ENCODE results near the gene IL17RA.

Gene IL17RA

DNA sequence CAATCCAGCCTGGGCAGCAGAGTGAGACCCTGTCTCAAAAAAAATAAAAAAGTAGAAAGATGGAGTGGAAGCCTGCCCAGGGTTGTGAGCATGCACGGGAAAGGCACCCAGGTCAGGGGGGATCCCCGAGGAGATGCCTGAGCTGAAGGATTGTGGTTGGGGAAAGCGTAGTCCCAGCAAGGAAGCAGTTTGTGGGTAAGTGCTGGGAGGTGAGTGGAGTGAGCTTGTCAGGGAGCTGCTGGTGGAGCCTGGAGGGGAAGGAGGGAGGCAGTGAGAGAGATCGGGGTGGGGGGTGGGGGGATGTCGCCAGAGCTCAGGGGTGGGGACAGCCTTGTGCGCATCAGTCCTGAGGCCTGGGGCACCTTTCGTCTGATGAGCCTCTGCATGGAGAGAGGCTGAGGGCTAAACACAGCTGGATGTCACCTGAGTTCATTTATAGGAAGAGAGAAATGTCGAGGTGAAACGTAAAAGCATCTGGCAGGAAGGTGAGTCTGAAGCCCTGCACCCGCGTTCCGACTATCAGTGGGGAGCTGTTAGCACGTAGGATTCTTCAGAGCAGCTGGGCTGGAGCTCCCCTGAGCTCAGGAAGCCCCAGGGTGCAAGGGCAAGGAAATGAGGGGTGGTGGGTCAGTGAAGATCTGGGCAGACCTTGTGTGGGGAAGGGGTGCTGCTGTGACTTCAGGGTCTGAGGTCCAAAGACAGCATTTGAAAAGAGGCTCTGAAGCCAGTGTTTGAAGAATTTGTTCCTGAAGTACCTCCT, 26.2 kb downstream of the IL17RA start:
- no peak for DNase-seq (ENCODE audit: low read depth)
- no peak overlapping the region for H3K4me3 ChIP-seq (replicated peaks; ENCODE audit: low read depth, low read length)
- TF ChIP-seq, protein P1, sequence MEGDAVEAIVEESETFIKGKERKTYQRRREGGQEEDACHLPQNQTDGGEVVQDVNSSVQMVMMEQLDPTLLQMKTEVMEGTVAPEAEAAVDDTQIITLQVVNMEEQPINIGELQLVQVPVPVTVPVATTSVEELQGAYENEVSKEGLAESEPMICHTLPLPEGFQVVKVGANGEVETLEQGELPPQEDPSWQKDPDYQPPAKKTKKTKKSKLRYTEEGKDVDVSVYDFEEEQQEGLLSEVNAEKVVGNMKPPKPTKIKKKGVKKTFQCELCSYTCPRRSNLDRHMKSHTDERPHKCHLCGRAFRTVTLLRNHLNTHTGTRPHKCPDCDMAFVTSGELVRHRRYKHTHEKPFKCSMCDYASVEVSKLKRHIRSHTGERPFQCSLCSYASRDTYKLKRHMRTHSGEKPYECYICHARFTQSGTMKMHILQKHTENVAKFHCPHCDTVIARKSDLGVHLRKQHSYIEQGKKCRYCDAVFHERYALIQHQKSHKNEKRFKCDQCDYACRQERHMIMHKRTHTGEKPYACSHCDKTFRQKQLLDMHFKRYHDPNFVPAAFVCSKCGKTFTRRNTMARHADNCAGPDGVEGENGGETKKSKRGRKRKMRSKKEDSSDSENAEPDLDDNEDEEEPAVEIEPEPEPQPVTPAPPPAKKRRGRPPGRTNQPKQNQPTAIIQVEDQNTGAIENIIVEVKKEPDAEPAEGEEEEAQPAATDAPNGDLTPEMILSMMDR (IDR thresholded peaks at IDR 0.05; ENCODE audit: low read length, missing control alignments): no peak

DNA sequence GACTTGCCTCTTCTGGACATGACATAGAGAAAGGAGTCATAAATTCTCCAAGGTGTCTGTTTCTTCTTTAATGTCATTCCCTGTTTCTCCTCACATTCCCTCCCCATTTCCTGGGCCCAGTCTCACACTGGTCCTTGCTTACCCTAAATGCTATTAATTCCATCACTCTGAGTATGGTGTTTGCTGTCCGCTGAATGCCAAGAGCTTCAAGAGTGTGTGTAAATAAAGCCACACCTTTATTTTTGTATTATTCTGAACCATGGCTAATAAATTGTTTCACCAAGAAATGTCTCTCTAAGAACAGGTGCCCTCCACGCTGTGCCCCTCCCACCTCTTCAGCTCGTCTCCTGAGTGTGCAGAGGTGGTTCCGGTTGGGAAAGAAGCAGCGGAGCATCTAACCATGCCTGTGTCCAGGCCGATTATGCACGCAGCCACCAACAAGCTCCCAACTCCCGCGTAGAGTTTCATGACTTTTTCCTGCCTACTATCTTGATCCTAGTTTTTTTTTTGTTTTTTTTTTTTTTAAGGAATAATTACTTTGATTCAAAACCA, 27.8 kb downstream of the IL17RA start:
- TF ChIP-seq, protein P1 (IDR thresholded peaks at IDR 0.05; ENCODE audit: low read length, missing control alignments): no peak
- no peak for DNase-seq (ENCODE audit: low read depth)
- no peak overlapping the region for H3K4me3 ChIP-seq (replicated peaks; ENCODE audit: low read depth, low read length)

DNA sequence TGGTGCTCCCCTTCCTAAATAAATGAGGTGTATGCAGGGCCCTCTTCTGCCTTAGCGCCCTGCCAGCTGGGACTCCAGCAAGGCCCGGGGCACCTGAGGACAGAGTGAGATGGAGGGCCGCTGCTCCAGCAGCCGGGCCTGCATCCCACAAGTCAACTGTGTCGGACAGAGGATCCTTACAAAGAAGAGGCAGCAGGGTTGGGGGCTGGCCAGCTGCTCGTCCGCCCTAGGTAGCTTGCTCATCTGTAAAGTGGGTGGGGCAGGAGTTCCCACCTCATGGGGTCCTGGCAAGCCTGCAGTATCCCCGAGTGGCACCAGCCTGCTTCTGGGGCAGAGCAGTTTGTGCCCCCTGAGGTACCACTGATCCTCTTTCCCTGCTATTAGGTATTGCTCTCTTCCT, 28.8 kb downstream of the IL17RA start:
- DNase-seq (ENCODE audit: low read depth): no peak
- H3K4me3 ChIP-seq (replicated peaks; ENCODE audit: low read depth, low read length): no peak overlapping the region
- TF ChIP-seq, protein P1 (IDR thresholded peaks at IDR 0.05; ENCODE audit: low read length, missing control alignments): no peak

DNA sequence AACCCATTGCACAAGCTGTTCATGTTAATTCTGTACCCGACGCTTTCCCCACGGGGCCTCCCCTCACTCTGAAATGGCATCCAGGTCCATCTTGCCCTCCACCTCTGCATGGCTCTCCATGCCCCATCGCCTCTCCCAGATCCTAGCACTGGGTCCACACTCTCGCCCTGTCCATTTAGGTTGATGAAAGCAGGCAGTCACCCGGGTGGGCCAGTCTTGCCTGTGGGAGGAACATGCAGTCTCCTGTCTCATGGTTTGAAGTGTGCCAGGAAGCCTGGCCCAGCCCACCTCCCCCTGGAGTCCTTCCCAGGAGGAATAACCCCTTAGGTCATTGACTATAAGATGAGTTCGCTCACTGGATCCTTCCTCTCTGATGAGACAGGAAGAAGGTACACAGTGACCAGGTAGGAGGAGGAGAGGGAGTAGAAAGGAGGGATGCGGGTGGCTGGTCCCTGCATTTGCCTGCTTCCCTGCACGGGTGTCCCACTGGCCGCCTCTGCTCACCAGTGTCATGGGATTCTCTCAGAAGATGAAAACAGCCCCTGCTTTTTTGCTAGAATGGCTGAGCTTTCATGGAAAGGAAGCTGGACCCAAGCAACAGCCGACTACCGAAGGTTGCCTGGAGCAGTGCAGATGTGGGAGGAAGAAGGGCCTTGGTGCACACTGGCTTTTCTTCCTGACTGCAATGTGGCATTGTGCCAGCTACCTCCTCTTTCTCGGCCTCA, 29.5 kb downstream of the IL17RA start:
- TF ChIP-seq, protein P1 (IDR thresholded peaks at IDR 0.05; ENCODE audit: low read length, missing control alignments): no peak
- H3K4me3 ChIP-seq (replicated peaks; ENCODE audit: low read depth, low read length): no peak overlapping the region
- no peak for DNase-seq (ENCODE audit: low read depth)

DNA sequence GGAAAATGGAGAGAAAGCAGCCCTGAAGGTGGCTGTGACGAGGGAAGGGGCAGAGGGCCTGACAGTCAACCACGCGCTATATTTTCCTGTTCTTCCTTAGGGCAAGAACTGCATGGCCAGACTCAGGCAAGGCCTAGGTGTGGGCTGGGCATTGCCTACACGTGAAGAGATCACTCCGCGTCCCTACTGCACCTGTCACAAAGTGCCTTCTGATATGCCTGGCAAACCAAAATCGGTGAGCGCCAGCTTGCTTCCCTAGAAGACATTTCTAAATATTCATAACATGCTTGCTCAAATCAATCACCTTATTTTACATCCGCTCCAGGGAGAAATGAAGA, 30.1 kb downstream of the IL17RA start:
- TF ChIP-seq, protein P1 (IDR thresholded peaks at IDR 0.05; ENCODE audit: low read length, missing control alignments): no peak
- DNase-seq (ENCODE audit: low read depth): no peak
- no peak overlapping the region for H3K4me3 ChIP-seq (replicated peaks; ENCODE audit: low read depth, low read length)

DNA sequence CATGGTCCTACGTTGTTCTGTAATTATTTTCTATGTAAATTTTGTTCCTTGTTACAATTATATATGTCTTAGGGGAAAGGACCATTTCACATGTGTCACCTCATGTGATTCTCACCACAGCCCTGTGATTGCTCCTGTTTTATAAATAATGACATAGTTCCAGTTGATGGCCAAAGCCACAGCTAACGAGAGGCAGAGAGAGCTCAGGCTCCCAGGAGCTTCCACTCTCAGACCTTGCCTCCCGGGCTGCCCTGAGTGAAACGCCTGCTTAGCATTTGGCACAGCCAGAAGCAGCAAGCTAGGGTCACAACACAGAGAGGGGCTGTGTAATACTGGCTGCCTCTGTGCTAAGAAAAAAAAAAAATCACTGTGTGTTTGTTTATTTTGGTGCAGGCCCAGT, 30.4 kb downstream of the IL17RA start:
- TF ChIP-seq, protein P1 (IDR thresholded peaks at IDR 0.05; ENCODE audit: low read length, missing control alignments): no peak
- no peak overlapping the region for H3K4me3 ChIP-seq (replicated peaks; ENCODE audit: low read depth, low read length)

More for the DNA sequence above, 30.4 kb downstream of the IL17RA start:
- DNase-seq (ENCODE audit: low read depth): no peak

Measured in fibroblast of pulmonary artery (primary cell).